A673 (cell line): ENCODE results near the gene IQCF5. TPM values are rescaled to one million over a fixed set of nuclear protein-coding genes. Genes with fewer than 3 reads are reported as not detected.
"Not testable (repeated sequence)": the region's sequence is repeated elsewhere in the genome, so short reads cannot be mapped to it uniquely, and the experiment has no call there.

Experiments used
- BruUV-seq: library from RNA; stranded (reverse); fragments of 400-500 nt; replicated peaks from 2 replicates; lab custom pipeline; 2021; lab: Mats Ljungman, UMichigan
- CTCF ChIA-PET: fragments of 300-600 bp; sonication (Branson Sonifier 250); formaldehyde crosslinking; loops from one replicate; lab custom pipeline; 2022; ENCODE audit warnings: antibody characterized with exemption; lab: Charles Lee
- POLR2A ChIA-PET: fragments of 300-600 bp; sonication (Branson Sonifier 250); formaldehyde crosslinking; loops from one replicate; lab custom pipeline; 2022; ENCODE audit warnings: antibody characterized with exemption; ENCODE audit not compliant: low non-redundant PET; lab: Charles Lee
- DNase-seq: peaks from one replicate; pipeline ENCODE4 v3.0.0-alpha.2; 2015; ENCODE audit warnings: low spot score
- H3K27ac ChIP-seq: fragments of 200-600 bp; sonication (generic); 2 replicates; pipeline ENCODE4 v1.5.1; 2016; ENCODE audit warnings: mixed run types, low read depth, mild to moderate bottlenecking, mixed read lengths, antibody characterized with exemption, low read length; ENCODE audit not compliant: poor library complexity, severe bottlenecking
- H3K27me3 ChIP-seq: fragments of 200-600 bp; sonication (generic); replicated peaks from 2 replicates; pipeline ENCODE4 v1.6.1; 2017; ENCODE audit warnings: mixed run types, low read depth, mild to moderate bottlenecking, mixed read lengths, antibody characterized with exemption, low read length; ENCODE audit not compliant: insufficient read depth, poor library complexity
- H3K36me3 ChIP-seq: fragments of 200-600 bp; sonication (generic); 2 replicates; pipeline ENCODE4 v1.6.1; 2016; ENCODE audit warnings: mixed run types, mild to moderate bottlenecking, mixed read lengths, antibody characterized with exemption, low read length; ENCODE audit not compliant: insufficient read depth, poor library complexity, severe bottlenecking
- H3K4me1 ChIP-seq: fragments of 200-600 bp; sonication (generic); 2 replicates; pipeline ENCODE4 v1.6.1; 2017; ENCODE audit warnings: mixed run types, mild to moderate bottlenecking, mixed read lengths, antibody characterized with exemption, low read length; ENCODE audit not compliant: insufficient read depth, poor library complexity, severe bottlenecking
- H3K4me3 ChIP-seq: fragments of 200-600 bp; sonication (generic); 2 replicates; pipeline ENCODE4 v1.5.1; 2016; ENCODE audit warnings: low read depth, mixed run types, mild to moderate bottlenecking, mixed read lengths, low read length; ENCODE audit not compliant: poor library complexity, severe bottlenecking
- H3K9me3 ChIP-seq: fragments of 200-600 bp; sonication (generic); 2 replicates; pipeline ENCODE4 v1.6.1; 2016; ENCODE audit warnings: mixed run types, low read depth, mild to moderate bottlenecking, mixed read lengths, antibody characterized with exemption, low read length; ENCODE audit not compliant: poor library complexity, severe bottlenecking
- EZH2 ChIP-seq: fragments of 200-600 bp; sonication (generic); IDR thresholded peaks from 2 replicates; pipeline ENCODE4 v1.6.1; 2017; ENCODE audit warnings: borderline replicate concordance, low read depth, mild to moderate bottlenecking, mixed read lengths, antibody characterized with exemption, low read length; ENCODE audit not compliant: poor library complexity, severe bottlenecking
- intact Hi-C: fragments of 100-400 bp; cut with micrococcal nuclease; formaldehyde crosslinking; loops from one replicate; pipeline ENCODE4 v1.10.0; 2022; ENCODE audit not compliant: unreplicated experiment
- total RNA-seq: library from RNA; stranded (reverse); gene quantifications from 2 replicates; pipeline ENCODE4 v1.2.3, GENCODE V29; 2021
- TF ChIP-seq, protein P1 (sequence below): fragments of 300-800, 200-600 bp; sonication (generic); conservative IDR thresholded peaks from 2 replicates; pipeline ENCODE4 v1.5.1; 2017; ENCODE audit warnings: low read depth, mild to moderate bottlenecking, antibody characterized with exemption, low read length, moderate library complexity, mixed read lengths

Gene IQCF5
- total RNA-seq, 1 experiment from 2014 or later: not detected

DNA sequence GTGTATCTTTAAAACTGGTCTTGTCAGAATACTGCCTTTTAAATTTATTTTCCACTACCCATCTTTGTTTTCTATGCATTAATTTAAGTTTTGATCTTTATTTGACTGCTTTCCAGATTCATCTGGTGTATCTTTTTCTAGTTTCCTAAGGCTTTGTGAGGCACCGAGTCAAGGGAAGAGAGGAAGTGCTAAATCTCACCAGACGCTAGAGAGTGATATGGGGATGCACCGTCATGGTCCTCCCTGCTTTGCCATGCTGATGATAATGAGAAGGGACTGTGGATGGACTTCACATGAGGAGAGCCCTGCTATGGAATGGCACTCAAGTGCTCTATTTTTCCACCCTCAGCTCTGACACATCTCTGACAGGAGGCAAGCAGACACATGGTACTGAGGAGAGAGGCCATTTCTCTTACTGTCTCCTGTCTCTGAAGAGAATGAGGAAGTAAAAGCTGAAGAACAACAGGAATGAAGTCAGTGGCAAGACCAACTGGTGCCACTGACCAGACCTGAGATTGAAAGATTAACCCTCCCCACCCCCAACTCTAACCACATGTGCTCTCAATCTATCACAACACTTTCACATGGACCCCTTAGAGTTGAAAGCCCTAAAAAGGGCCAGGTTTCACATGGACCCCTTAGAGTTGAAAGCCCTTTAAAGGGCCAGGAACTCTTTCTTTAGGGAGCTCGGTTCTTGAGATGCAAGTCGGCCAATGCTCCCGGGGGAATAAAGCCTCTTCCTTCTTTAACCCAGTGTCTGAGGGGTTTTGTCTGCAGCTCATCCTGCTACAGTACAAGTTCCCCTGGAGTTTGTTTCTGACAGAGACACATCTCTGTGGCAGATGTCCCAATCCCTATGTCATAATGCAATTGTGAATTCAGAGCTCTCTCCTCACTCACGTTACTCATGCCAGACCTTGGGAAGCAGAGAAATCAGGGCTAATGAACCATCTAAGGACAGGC lies 14.4 kb downstream of the IQCF5 start, which contains the start of gene IQCF2:
Gene IQCF2, plus strand, starts transcription at position 913 of the 963 bp plus-strand sequence. CDS start 52 bp downstream, outside the sequence.
- no peaks in the 10 kb centered on the region for H3K27me3 ChIP-seq
- DNase-seq: no peak
- intact Hi-C loops: no loop called here
- ChIA-PET POLR2A (no interaction called here), CTCF (no interaction called here)
- BruUV-seq: no TSS peak
- no peaks in the 10 kb centered on the region for H3K36me3 ChIP-seq
- H3K27ac ChIP-seq: no peak within 1 kb of the TSS
- no peaks in the 10 kb centered on the region for H3K4me1 ChIP-seq
- no peak within 1 kb of the TSS for H3K4me3 ChIP-seq
- TF ChIP-seq, protein P1, sequence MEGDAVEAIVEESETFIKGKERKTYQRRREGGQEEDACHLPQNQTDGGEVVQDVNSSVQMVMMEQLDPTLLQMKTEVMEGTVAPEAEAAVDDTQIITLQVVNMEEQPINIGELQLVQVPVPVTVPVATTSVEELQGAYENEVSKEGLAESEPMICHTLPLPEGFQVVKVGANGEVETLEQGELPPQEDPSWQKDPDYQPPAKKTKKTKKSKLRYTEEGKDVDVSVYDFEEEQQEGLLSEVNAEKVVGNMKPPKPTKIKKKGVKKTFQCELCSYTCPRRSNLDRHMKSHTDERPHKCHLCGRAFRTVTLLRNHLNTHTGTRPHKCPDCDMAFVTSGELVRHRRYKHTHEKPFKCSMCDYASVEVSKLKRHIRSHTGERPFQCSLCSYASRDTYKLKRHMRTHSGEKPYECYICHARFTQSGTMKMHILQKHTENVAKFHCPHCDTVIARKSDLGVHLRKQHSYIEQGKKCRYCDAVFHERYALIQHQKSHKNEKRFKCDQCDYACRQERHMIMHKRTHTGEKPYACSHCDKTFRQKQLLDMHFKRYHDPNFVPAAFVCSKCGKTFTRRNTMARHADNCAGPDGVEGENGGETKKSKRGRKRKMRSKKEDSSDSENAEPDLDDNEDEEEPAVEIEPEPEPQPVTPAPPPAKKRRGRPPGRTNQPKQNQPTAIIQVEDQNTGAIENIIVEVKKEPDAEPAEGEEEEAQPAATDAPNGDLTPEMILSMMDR: no peak
- TF ChIP-seq EZH2: no peak
- H3K9me3 ChIP-seq: no peaks in the 10 kb centered on the region

DNA sequence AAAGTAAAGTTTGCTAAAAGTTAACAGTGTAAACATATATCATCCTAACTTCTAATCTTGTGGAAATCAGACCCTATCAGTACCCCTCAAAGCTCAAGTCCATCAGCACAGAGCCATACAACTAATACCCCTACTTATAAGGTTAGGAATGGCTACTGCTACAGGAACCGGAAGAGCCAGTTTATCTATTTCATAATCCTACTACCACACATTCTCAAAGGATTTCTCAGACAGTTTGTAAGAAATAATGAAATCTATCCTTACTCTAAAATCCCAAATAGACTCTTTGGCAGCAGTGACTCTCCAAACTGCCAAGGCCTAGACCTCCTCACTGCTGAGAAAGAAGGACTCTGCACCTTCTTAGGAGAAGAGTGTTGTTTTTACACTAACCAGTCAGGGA lies 20.0 kb downstream of the IQCF5 start:
- H3K27me3 ChIP-seq, POLR2A ChIA-PET, H3K4me1 ChIP-seq, BruUV-seq, H3K4me3 ChIP-seq, CTCF ChIA-PET, DNase-seq, H3K36me3 ChIP-seq, H3K9me3 ChIP-seq, H3K27ac ChIP-seq, intact Hi-C loops: not testable (repeated sequence)

DNA sequence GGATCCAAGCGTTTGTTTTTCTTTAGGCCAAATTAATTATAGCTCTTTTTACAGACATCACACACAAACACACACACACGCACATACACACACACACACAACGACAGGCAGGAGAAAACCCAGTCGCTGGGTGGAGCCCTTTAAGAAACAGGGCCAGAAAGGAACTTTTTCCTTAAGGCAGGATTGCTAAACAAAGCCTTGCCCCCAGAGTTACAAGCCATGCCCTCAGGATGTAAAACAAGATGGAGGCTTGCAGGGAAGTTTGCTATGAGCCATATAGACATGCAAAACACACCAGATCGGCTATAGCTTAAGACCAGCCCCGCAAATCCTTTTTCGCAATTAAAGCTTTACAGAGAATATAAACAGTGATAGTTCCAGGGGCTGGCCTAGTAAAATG lies 30.3 kb downstream of the IQCF5 start:
- no peaks in the 10 kb centered on the region for H3K27me3 ChIP-seq
- H3K4me3 ChIP-seq: no peak overlapping the region
- intact Hi-C loops: no loop called here
- BruUV-seq: no TSS peak
- TF ChIP-seq EZH2: no peak
- TF ChIP-seq, protein P1: no peak
- no peaks in the 10 kb centered on the region for H3K9me3 ChIP-seq
- no peak overlapping the region for H3K27ac ChIP-seq
- no peaks in the 10 kb centered on the region for H3K36me3 ChIP-seq
- DNase-seq: no peak
- H3K4me1 ChIP-seq: no peaks in the 10 kb centered on the region
- POLR2A ChIA-PET: no interaction called here
- CTCF ChIA-PET: no interaction called here
